T-helper 1 cell treated with Interleukin-12 subunit alpha and Interleukin-12 subunit beta and Interleukin-4 antibody, amounts not matched to agents 30 μg/mL and 1 μg/mL, for 36 hours (primary cell): ENCODE measurements around the gene CNGA3.
"Not testable (repeated sequence)": the region's sequence is repeated elsewhere in the genome, so short reads cannot be mapped to it uniquely, and the experiment has no call there.

Experiments
- H3K27ac Mint-ChIP-seq: one replicate; pipeline ENCODE4 v1.8.0; 2021; ENCODE audit warnings: mild to moderate bottlenecking, mixed read lengths
- H3K27me3 Mint-ChIP-seq: one replicate; pipeline ENCODE4 v1.8.0; 2021; ENCODE audit warnings: low read depth, mixed read lengths
- H3K36me3 Mint-ChIP-seq: one replicate; pipeline ENCODE4 v1.8.0; 2021; ENCODE audit warnings: low read depth, mixed read lengths
- H3K4me1 Mint-ChIP-seq: one replicate; pipeline ENCODE4 v1.8.0; 2021; ENCODE audit warnings: low read depth, mixed read lengths
- H3K4me3 Mint-ChIP-seq: one replicate; pipeline ENCODE4 v1.8.0; 2021; ENCODE audit warnings: mild to moderate bottlenecking, moderate library complexity, mixed read lengths
- H3K9me3 Mint-ChIP-seq: one replicate; pipeline ENCODE4 v1.8.0; 2021; ENCODE audit warnings: mixed read lengths

CNGA3 gene

GRCh38 chr2:98391581-98392270 is 45.5 kb downstream of the CNGA3 start:
- Mint-ChIP-seq H3K4me1 (no peaks in the 10 kb centered on the region), H3K4me3 (no peak overlapping the region), H3K27ac (no peak overlapping the region), H3K36me3 (no peaks in the 10 kb centered on the region), H3K27me3 (peaks cover 14% of the 10 kb centered on the region), H3K9me3 (no peaks in the 10 kb centered on the region)

GRCh38 chr2:98393354-98393753 is 47.1 kb downstream of the CNGA3 start:
- Mint-ChIP-seq H3K4me1 (no peaks in the 10 kb centered on the region), H3K36me3 (no peaks in the 10 kb centered on the region), H3K27ac (no peak overlapping the region), H3K27me3 (peaks cover 21% of the 10 kb centered on the region), H3K9me3 (no peaks in the 10 kb centered on the region), H3K4me3 (no peak overlapping the region)

- Mint-ChIP-seq H3K27ac (peak overlapping the region; percentile 6), H3K36me3 (no peaks in the 10 kb centered on the region), H3K4me3 (no peak overlapping the region), H3K27me3 (peaks cover 34% of the 10 kb centered on the region), H3K9me3 (no peaks in the 10 kb centered on the region), H3K4me1 (no peaks in the 10 kb centered on the region)
Measured at GRCh38 chr2:98394595-98395153, 48.4 kb downstream of the CNGA3 start.

- Mint-ChIP-seq H3K4me1 (no peaks in the 10 kb centered on the region), H3K4me3 (no peak overlapping the region), H3K36me3 (no peaks in the 10 kb centered on the region), H3K9me3 (no peaks in the 10 kb centered on the region), H3K27me3 (peaks cover 46% of the 10 kb centered on the region), H3K27ac (no peak overlapping the region)
Measured at GRCh38 chr2:98395977-98396376, 49.7 kb downstream of the CNGA3 start.

- Mint-ChIP-seq H3K4me1 (no peaks in the 10 kb centered on the region), H3K27me3 (peaks cover 54% of the 10 kb centered on the region), H3K36me3 (no peaks in the 10 kb centered on the region), H3K4me3 (no peak overlapping the region), H3K27ac (no peak overlapping the region), H3K9me3 (no peaks in the 10 kb centered on the region)
Measured at GRCh38 chr2:98396745-98397355, 50.6 kb downstream of the CNGA3 start.

- no peaks in the 10 kb centered on the region for H3K4me1 Mint-ChIP-seq
- H3K4me3 Mint-ChIP-seq = no peak overlapping the region
- no peaks in the 10 kb centered on the region for H3K36me3 Mint-ChIP-seq
- H3K27me3 Mint-ChIP-seq = peaks cover 74% of the 10 kb centered on the region
- no peaks in the 10 kb centered on the region for H3K9me3 Mint-ChIP-seq
- no peak overlapping the region for H3K27ac Mint-ChIP-seq
Measured at GRCh38 chr2:98399140-98399539, 52.9 kb downstream of the CNGA3 start.

- Mint-ChIP-seq H3K27me3 (peaks cover 62% of the 10 kb centered on the region), H3K4me3 (no peak overlapping the region), H3K27ac (no peak overlapping the region), H3K4me1 (no peaks in the 10 kb centered on the region), H3K36me3 (no peaks in the 10 kb centered on the region), H3K9me3 (no peaks in the 10 kb centered on the region)
Measured at GRCh38 chr2:98403878-98404277, 57.6 kb downstream of the CNGA3 start.

GRCh38 chr2:98404556-98405250 is 58.4 kb downstream of the CNGA3 start:
- Mint-ChIP-seq H3K27ac (no peak overlapping the region), H3K4me1 (no peaks in the 10 kb centered on the region), H3K9me3 (no peaks in the 10 kb centered on the region), H3K36me3 (no peaks in the 10 kb centered on the region), H3K27me3 (peaks cover 59% of the 10 kb centered on the region), H3K4me3 (no peak overlapping the region)

GRCh38 chr2:98405301-98405700 is 59.0 kb downstream of the CNGA3 start:
- H3K36me3 Mint-ChIP-seq = no peaks in the 10 kb centered on the region
- no peaks in the 10 kb centered on the region for H3K4me1 Mint-ChIP-seq
- no peak overlapping the region for H3K4me3 Mint-ChIP-seq
- H3K27ac Mint-ChIP-seq = no peak overlapping the region
- H3K9me3 Mint-ChIP-seq = no peaks in the 10 kb centered on the region
- H3K27me3 Mint-ChIP-seq = peaks cover 57% of the 10 kb centered on the region

- Mint-ChIP-seq H3K4me3 (no peak overlapping the region), H3K4me1 (peaks cover 7% of the 10 kb centered on the region), H3K27ac (no peak overlapping the region), H3K9me3 (no peaks in the 10 kb centered on the region), H3K27me3 (peaks cover 38% of the 10 kb centered on the region), H3K36me3 (peaks cover 3% of the 10 kb centered on the region)
Measured at GRCh38 chr2:98408155-98408554, 61.9 kb downstream of the CNGA3 start.

GRCh38 chr2:98412751-98413458 is 66.6 kb downstream of the CNGA3 start:
- H3K4me3 Mint-ChIP-seq = no peak overlapping the region
- peaks cover 8% of the 10 kb centered on the region for H3K4me1 Mint-ChIP-seq
- no peak overlapping the region for H3K27ac Mint-ChIP-seq
- peaks cover 7% of the 10 kb centered on the region for H3K36me3 Mint-ChIP-seq
- H3K27me3 Mint-ChIP-seq = peaks cover 15% of the 10 kb centered on the region
- H3K9me3 Mint-ChIP-seq = peaks cover 4% of the 10 kb centered on the region

- not testable (repeated sequence) for H3K36me3 Mint-ChIP-seq, H3K27ac Mint-ChIP-seq, H3K4me3 Mint-ChIP-seq, H3K9me3 Mint-ChIP-seq, H3K4me1 Mint-ChIP-seq
- H3K27me3 Mint-ChIP-seq = peaks cover 14% of the 10 kb centered on the region
Measured at GRCh38 chr2:98414246-98414645, 68.0 kb downstream of the CNGA3 start.

- not testable (repeated sequence) for H3K4me1 Mint-ChIP-seq, H3K27me3 Mint-ChIP-seq, H3K9me3 Mint-ChIP-seq, H3K27ac Mint-ChIP-seq, H3K4me3 Mint-ChIP-seq, H3K36me3 Mint-ChIP-seq
Measured at GRCh38 chr2:98415719-98416248, 69.5 kb downstream of the CNGA3 start.

GRCh38 chr2:98416383-98417159 is 70.3 kb downstream of the CNGA3 start:
- peaks cover 7% of the 10 kb centered on the region for H3K36me3 Mint-ChIP-seq
- peaks cover 10% of the 10 kb centered on the region for H3K9me3 Mint-ChIP-seq
- H3K4me1 Mint-ChIP-seq = peaks cover 8% of the 10 kb centered on the region
- H3K4me3 Mint-ChIP-seq = no peak overlapping the region
- H3K27me3 Mint-ChIP-seq = peaks cover 3% of the 10 kb centered on the region
- H3K27ac Mint-ChIP-seq = no peak overlapping the region
